ENCODE data around the gene GIPC1.
"Not testable (repeated sequence)": the region's sequence is repeated elsewhere in the genome, so short reads cannot be mapped to it uniquely, and the experiment has no call there.

The GIPC1 gene

GRCh38 chr19:14517840-14518505 is 22.0 kb upstream of the GIPC1 start, which contains the start of gene DNAJB1:
Gene DNAJB1 (minus strand): TSS chr19:14518397. CDS start chr19:14518349, 48 bp downstream.
- peak; percentile 45 for DNase-seq

- no peak for DNase-seq
Measured at GRCh38 chr19:14517446-14517839, 21.5 kb upstream of the GIPC1 start.

DNA sequence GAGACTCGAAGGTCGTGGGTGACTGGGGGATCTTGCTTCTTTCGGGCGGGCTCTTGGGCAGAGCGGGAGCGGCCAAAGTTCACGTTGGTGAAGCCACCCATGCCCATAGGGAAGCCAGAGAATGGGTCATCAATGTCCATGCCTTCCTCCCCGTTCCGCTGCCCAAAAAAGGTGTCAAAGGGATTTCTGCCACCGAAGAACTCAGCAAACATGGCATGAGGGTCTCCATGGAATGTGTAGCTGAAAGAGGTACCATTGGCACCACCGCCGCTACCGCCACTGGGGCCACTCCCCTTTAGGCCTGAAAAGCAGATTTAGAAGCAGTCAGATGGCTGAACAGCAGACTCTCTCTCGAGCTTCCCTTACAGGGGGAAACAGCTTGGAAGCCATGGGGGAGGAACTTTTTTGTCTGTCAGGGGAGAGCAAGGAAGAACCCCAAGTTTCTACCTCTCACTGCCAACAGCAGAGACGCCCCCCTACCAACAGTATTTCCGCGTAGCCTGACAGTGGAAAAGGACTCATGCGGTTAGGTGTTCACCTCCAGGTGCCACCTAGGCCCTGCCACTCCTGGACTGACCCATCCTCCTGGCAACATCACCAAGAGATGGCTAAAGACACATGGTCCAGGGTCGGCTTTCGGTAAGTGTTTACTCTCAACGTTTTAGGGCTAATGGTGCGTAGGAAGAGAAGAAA is 21.0 kb upstream of the GIPC1 start:
- no peak for DNase-seq

- DNase-seq, result no peak
Measured at GRCh38 chr19:14516048-14516534, 20.2 kb upstream of the GIPC1 start.

DNA sequence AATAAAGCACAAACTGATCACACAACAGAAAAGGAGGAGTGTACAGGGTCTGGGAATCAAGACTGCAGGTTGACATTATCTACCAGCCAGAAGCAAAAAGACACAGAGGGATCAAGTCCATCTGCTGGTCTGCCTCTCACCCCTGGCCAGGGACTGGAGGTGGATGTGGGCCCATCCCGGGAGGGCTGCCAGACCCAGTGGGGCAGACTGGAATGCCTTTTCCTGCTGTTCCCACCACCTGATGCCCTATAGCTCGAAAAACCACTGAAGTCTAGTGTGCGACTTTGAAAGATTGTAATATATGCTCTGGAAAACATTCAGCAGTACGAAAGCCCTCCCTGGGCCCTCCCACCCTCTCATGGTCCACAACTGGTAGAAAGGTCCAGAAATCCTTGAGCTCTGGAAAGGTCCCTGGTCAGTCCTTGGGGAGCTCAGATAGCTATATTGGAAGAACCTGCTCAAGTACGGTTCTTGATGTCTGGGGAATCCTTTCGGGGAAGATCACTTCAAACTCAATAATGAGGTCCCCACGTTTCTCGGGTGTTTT is 19.6 kb upstream of the GIPC1 start:
- DNase-seq, result no peak

GRCh38 chr19:14514215-14514863 is 18.4 kb upstream of the GIPC1 start:
- DNase-seq, result no peak

DNA sequence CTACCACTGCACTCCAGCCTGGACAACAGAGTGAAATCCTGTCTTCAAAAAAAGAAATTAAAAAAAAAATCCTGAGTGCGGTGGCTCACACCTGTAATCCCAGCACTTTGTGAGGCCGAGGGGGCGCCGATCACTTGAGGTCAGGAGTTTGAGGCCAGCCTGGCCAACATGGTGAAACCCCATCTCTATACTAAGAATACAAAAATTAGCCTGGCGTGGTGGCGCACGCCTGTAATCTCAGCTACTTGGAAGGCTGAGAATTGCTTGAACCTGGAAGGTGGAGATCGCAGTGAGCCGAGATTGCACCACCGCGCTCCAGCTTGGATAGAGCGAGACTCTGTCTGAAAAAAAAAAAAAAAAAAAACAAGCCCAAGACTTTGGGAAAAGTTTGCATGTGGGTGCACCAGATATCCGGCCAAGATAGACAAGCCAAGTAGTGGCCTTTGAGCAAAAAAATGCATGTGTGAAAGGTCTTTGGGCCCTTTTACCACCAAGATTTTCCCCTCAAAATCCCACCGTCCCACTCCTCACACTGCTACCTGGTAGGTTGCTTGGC is 16.6 kb upstream of the GIPC1 start:
- DNase-seq, result no peak

GRCh38 chr19:14511229-14511593 is 15.3 kb upstream of the GIPC1 start:
- no peak for DNase-seq

GRCh38 chr19:14510311-14511228 is 14.6 kb upstream of the GIPC1 start:
- peak; percentile 61 for DNase-seq

GRCh38 chr19:14507704-14508542 is 12.0 kb upstream of the GIPC1 start:
- DNase-seq, result no peak

DNA sequence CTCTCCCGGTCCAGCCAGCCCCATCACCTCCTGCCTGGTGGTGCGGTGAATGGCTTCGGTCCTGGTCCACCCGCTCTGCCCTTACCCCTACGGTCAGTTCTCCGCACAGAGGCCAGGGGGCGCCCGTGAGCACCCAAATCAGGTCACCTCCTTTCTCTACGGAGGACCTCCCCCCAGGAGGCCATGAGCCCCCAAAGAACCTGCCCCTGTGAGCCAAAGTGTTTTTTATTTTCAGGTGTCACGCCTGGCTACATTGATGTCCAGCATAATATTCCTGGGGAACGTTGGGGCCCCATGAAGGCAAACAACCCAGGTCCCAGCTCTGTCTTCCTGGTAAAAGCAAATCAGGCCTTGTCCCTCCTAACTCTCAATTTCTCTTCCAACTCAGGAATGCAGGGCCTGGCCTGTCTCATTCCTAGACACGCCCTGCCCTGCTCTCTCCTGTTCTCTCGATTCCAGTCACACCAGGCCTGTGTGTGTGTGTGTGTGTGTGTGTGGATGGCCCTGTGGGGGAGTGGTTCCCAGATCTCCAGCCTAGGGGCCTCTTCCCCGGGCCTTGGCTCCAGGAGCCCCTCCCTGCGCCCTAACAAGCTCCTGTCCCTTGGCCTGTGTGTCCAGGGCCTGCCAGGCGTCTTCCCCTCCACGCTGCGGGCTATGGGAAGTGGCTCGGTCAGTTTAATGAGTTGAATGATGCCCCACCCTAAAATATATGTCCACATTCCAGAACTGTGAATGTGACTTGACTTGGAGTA is 9.7 kb upstream of the GIPC1 start:
- peak; percentile 10 for DNase-seq

DNA sequence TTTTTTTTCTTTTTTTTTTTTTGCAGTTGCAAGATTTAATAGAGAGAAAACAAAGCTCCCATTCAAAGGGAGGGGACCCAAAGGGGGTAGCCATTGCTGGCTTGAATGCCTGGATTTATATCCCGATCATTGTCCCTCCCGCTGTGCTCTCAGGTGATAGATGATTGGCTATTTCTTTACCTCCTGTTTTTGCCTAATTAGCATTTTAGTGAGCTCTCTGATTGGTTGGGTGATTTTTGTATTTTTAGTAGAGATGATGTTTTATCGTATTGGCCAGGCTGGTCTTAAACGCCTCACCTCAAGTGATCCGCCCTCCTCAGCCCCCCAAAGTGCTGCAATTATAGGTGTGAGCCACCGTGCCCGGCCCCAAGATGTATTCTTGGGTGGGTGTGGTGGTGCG is 8.6 kb upstream of the GIPC1 start:
- not testable (repeated sequence) for DNase-seq

- DNase-seq, result no peak
Measured at GRCh38 chr19:14503285-14503684, 7.4 kb upstream of the GIPC1 start.

- no peak for DNase-seq
Measured at GRCh38 chr19:14502334-14503092, 6.6 kb upstream of the GIPC1 start.

- DNase-seq, result no peak
Measured at GRCh38 chr19:14497228-14497921, 1.4 kb upstream of the GIPC1 start.

DNA sequence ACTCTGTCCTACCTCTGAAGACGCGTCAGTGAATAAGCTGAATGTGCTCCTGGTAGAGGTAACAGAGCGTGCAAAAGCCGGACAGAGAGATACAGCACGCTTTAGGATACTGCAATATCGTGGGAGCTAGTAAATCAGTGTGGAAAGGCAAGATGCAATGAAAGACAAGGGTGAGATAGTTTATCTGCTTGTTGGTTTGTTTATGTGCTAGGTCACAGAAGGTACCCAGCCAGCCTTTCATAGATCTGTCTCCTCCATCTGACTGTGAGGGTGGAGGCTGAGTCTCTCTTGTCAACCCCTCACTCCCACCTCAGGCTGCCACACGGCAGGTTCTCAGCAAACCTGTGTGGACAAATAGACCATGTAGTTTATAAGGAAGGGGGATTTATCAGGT is 904 bp upstream of the GIPC1 start:
- DNase-seq, result no peak

GRCh38 chr19:14495672-14496028 is 277 bp downstream of the GIPC1 start:
- no peak for DNase-seq

- DNase-seq, result no peak
Measured at GRCh38 chr19:14494910-14495671, 836 bp downstream of the GIPC1 start.
